ENCODE measurements around the gene MBTD1.
"Not testable (repeated sequence)": the region's sequence is repeated elsewhere in the genome, so short reads cannot be mapped to it uniquely, and the experiment has no call there.

The MBTD1 gene

GRCh38 chr17:51259564-51260236 is at the start of gene MBTD1:
MBTD1 (minus strand) TSS chr17:51260049; CDS start chr17:51225161, 34,888 bp downstream.
- peak; percentile 84 to 91 for DNase-seq (ENCODE audit: low read depth in 2 of 2)

GRCh38 chr17:51305182-51305581 is 45.3 kb upstream of the MBTD1 start:
- DNase-seq (ENCODE audit: low read depth in 2 of 2), result no peak

GRCh38 chr17:51299859-51300258 is 40.0 kb upstream of the MBTD1 start:
- DNase-seq (ENCODE audit: low read depth in 2 of 2), result no peak

GRCh38 chr17:51298508-51299371 is 38.9 kb upstream of the MBTD1 start:
- no peak for DNase-seq (ENCODE audit: low read depth in 2 of 2)

- not testable (repeated sequence) for DNase-seq (ENCODE audit: low read depth in 2 of 2)
Observed at GRCh38 chr17:51294338-51294737, 34.5 kb upstream of the MBTD1 start.

GRCh38 chr17:51289696-51290111 is 29.9 kb upstream of the MBTD1 start:
- no peak for DNase-seq (ENCODE audit: low read depth in 2 of 2)

- no peak for DNase-seq (ENCODE audit: low read depth in 2 of 2)
Observed at GRCh38 chr17:51287412-51287811, 27.6 kb upstream of the MBTD1 start.

- DNase-seq (ENCODE audit: low read depth in 2 of 2), result no peak
Observed at GRCh38 chr17:51279183-51279582, 19.3 kb upstream of the MBTD1 start.

GRCh38 chr17:51275381-51275780 is 15.5 kb upstream of the MBTD1 start:
- no peak for DNase-seq (ENCODE audit: low read depth in 2 of 2)

- no peak for DNase-seq (ENCODE audit: low read depth in 2 of 2)
Observed at GRCh38 chr17:51272812-51273211, 13.0 kb upstream of the MBTD1 start.

- no peak for DNase-seq (ENCODE audit: low read depth in 2 of 2)
Observed at GRCh38 chr17:51270636-51271035, 10.8 kb upstream of the MBTD1 start.

- DNase-seq (ENCODE audit: low read depth in 2 of 2), result no peak
Observed at GRCh38 chr17:51269991-51270390, 10.1 kb upstream of the MBTD1 start.

GRCh38 chr17:51264466-51264865 is 4.6 kb upstream of the MBTD1 start:
- not testable (repeated sequence) for DNase-seq (ENCODE audit: low read depth in 2 of 2)

- DNase-seq (ENCODE audit: low read depth in 2 of 2), result no peak
Observed at GRCh38 chr17:51263006-51263405, 3.2 kb upstream of the MBTD1 start.

- no peak for DNase-seq (ENCODE audit: low read depth in 2 of 2)
Observed at GRCh38 chr17:51261024-51261963, 1.4 kb upstream of the MBTD1 start.

- peak; percentile 89 to 94 for DNase-seq (ENCODE audit: low read depth in 2 of 2)
Observed at GRCh38 chr17:51260237-51261023, 581 bp upstream of the MBTD1 start, which contains the start of gene UTP18. UTP18 (plus strand) TSS chr17:51260546; CDS start chr17:51260585, 39 bp downstream.

- no peak for DNase-seq (ENCODE audit: low read depth in 2 of 2)
Observed at GRCh38 chr17:51258756-51259563, 889 bp downstream of the MBTD1 start.

- no peak for DNase-seq (ENCODE audit: low read depth in 2 of 2)
Observed at GRCh38 chr17:51257150-51258081, 2.4 kb downstream of the MBTD1 start.

- no peak for DNase-seq (ENCODE audit: low read depth in 2 of 2)
Observed at GRCh38 chr17:51256101-51256500, 3.7 kb downstream of the MBTD1 start.

Data from activated CD4-positive, alpha-beta T cell treated with anti-CD3 and anti-CD28 coated beads for 24 hours (primary cell).